HFFc6 (cell line): ENCODE measurements around the gene S100A6. TPM values are rescaled to one million over a fixed set of nuclear protein-coding genes. Genes with fewer than 3 reads are reported as not detected.

ENCODE experiments used
- DNase-seq: peaks from one replicate; pipeline ENCODE4 v3.0.0-alpha.2; 2018
- H3K27ac Mint-ChIP-seq: 2 replicates; pipeline ENCODE4 v1.8.0; 2020; ENCODE audit warnings: mild to moderate bottlenecking, mixed read lengths
- H3K27me3 Mint-ChIP-seq: 2 replicates; pipeline ENCODE4 v1.8.0; 2021; ENCODE audit warnings: mild to moderate bottlenecking, moderate library complexity, mixed read lengths; ENCODE audit not compliant: insufficient read depth
- H3K36me3 Mint-ChIP-seq: 2 replicates; pipeline ENCODE4 v1.8.0; 2021; ENCODE audit warnings: low read depth, mixed read lengths
- H3K4me1 Mint-ChIP-seq: 2 replicates; pipeline ENCODE4 v1.8.0; 2020; ENCODE audit warnings: low read depth, mixed read lengths
- H3K4me3 Mint-ChIP-seq: 2 replicates; pipeline ENCODE4 v1.8.0; 2020; ENCODE audit warnings: mild to moderate bottlenecking, moderate library complexity, mixed read lengths
- H3K9me3 Mint-ChIP-seq: 2 replicates; pipeline ENCODE4 v1.8.0; 2020; ENCODE audit warnings: mild to moderate bottlenecking, mixed read lengths
- total RNA-seq, 6 experiments: library from RNA; stranded (reverse); fragmentation: NEBNext Ultra II Directional; extraction: Animal tissue kit (Norgen Biotek cat#: 25700); gene quantifications; 2 replicates in 1 of 6; 3 replicates in 5 of 6; pipeline ENCODE4 v1.2.3, GENCODE V29; 2021
- TF ChIP-seq, protein P1 (sequence below): fragments of 200-600 bp; sonication (generic); IDR thresholded peaks from 2 replicates; pipeline ENCODE4 v1.5.0; 2021; ENCODE audit warnings: antibody characterized with exemption, mild to moderate bottlenecking

The S100A6 gene
- total RNA-seq, 6 experiments from 2014 or later: 1,971 to 2,311 (median 2,129) TPM

DNA sequence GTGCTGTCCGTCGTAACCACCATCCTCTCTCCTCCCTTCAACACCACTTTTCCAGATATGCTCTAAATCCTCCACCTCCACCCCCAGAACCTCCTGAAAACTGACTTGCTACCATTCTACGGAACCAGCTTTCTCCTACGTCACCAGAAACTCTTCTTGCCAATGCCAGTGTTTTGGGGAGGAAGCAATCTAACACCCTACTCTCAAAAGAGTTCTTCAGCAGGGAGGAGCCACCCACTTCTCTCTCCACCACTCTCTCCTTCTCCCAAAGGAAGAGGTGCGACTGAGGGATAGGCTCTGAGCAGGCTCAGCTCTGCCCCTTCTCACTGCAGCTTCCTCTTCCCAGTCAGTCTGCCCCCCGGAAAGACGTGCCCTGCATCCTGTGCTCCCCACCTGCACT is 35.9 kb upstream of the S100A6 start:
- no peak overlapping the region for H3K4me3 Mint-ChIP-seq
- no peaks in the 10 kb centered on the region for H3K9me3 Mint-ChIP-seq
- H3K27ac Mint-ChIP-seq: peak overlapping the region; percentile 79
- no peaks in the 10 kb centered on the region for H3K36me3 Mint-ChIP-seq
- H3K27me3 Mint-ChIP-seq: no peaks in the 10 kb centered on the region; the same call in 1 of the 2 replicates
- TF ChIP-seq, protein P1, sequence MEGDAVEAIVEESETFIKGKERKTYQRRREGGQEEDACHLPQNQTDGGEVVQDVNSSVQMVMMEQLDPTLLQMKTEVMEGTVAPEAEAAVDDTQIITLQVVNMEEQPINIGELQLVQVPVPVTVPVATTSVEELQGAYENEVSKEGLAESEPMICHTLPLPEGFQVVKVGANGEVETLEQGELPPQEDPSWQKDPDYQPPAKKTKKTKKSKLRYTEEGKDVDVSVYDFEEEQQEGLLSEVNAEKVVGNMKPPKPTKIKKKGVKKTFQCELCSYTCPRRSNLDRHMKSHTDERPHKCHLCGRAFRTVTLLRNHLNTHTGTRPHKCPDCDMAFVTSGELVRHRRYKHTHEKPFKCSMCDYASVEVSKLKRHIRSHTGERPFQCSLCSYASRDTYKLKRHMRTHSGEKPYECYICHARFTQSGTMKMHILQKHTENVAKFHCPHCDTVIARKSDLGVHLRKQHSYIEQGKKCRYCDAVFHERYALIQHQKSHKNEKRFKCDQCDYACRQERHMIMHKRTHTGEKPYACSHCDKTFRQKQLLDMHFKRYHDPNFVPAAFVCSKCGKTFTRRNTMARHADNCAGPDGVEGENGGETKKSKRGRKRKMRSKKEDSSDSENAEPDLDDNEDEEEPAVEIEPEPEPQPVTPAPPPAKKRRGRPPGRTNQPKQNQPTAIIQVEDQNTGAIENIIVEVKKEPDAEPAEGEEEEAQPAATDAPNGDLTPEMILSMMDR: no peak
- peaks cover 55% of the 10 kb centered on the region for H3K4me1 Mint-ChIP-seq
- no peak for DNase-seq

DNA sequence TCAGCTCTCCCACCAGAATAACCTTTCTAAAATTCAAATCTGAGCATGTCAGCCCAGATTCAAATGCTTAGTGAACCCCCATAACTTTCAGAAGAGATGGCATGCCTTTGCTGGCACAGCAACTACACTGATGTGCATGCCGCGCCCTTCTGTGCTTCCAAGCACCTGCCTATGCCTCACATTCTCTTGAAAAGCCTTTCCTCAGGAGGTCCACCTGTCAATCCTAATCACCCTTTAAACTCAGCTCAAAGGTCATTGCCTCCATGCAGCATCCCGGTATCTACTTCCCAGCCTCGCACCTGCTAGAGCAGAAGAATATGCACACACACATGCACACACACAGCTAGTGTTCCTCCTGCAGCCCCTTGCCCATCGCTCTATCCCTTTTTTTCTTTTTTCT is 35.1 kb upstream of the S100A6 start:
- no peak overlapping the region; the same call in 1 of the 2 replicates for H3K27ac Mint-ChIP-seq

DNA sequence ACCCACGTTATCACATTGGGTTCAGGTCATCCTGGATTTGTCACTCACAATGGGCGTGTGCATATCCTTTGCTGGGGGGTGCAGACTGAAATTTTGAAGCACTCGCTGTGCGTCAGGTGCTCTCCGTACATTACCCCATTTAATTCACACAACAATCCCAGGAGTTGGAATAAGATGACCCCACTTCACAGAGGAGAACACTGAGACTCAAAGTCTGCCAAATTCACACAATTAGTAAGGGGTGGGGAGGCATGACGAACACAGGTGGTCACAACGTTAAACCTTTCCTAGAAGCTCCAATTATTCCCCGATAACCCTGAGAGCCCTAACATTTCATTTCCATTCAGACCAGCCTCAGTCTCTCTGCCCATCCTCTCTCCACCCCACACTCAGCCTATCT is 33.7 kb upstream of the S100A6 start:
- H3K36me3 Mint-ChIP-seq: no peaks in the 10 kb centered on the region
- no peak overlapping the region for H3K27ac Mint-ChIP-seq

More for the DNA sequence above, 35.1 kb upstream of the S100A6 start:
- no peaks in the 10 kb centered on the region; the same call in none of the 2 replicates for H3K27me3 Mint-ChIP-seq
- H3K36me3 Mint-ChIP-seq: no peaks in the 10 kb centered on the region
- peaks cover 63% of the 10 kb centered on the region for H3K4me1 Mint-ChIP-seq
- TF ChIP-seq, protein P1: no peak
- no peaks in the 10 kb centered on the region for H3K9me3 Mint-ChIP-seq
- no peak overlapping the region for H3K4me3 Mint-ChIP-seq
- no peak for DNase-seq

DNA sequence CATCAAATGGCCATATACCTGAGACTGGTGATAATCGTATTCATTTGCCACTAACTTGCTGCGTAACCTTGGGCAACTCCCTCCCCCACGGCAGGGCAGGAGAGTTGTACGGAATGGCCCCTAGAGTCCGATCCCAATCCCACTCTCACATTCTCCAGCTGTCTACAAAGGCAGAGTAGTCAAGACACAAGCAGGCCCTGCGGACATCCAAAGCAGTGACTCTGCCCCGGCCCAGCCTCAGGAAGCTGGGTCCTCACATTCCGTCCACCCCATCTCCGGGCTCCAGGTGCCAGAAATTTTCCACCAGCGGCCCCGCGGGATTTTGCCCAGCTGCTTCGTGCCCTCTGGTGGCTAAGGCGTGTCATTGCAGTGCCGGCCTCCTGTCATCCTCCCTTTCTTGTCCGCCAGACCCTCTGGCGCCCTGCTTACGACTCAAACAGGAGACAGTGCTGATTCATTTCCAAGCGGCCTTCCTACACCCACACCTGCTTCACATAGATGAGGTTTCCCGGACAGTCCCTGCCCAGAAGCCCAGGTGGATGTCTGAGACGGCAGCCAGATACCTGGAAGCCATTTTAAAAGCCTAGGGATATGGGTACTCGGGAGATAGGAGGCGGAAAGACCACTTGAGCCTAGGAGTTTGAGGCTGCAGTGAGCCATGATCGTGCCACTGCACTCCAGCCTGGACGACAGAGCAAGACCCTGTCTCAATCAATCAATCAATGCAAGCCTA is 32.7 kb upstream of the S100A6 start:
- no peaks in the 10 kb centered on the region for H3K36me3 Mint-ChIP-seq
- peak; percentile 85 for DNase-seq
- peak overlapping the region; percentile 100 for H3K27ac Mint-ChIP-seq
- H3K9me3 Mint-ChIP-seq: no peaks in the 10 kb centered on the region
- H3K27me3 Mint-ChIP-seq: peaks cover 1% of the 10 kb centered on the region
- peaks cover 82% of the 10 kb centered on the region for H3K4me1 Mint-ChIP-seq
- TF ChIP-seq, protein P1: peak; percentile 100
- H3K4me3 Mint-ChIP-seq: peak overlapping the region; percentile 68

More for the DNA sequence above, 33.7 kb upstream of the S100A6 start:
- H3K4me1 Mint-ChIP-seq: peaks cover 73% of the 10 kb centered on the region
- no peak for DNase-seq
- H3K4me3 Mint-ChIP-seq: no peak overlapping the region
- no peaks in the 10 kb centered on the region for H3K9me3 Mint-ChIP-seq
- TF ChIP-seq, protein P1: no peak
- peaks cover 1% of the 10 kb centered on the region for H3K27me3 Mint-ChIP-seq

DNA sequence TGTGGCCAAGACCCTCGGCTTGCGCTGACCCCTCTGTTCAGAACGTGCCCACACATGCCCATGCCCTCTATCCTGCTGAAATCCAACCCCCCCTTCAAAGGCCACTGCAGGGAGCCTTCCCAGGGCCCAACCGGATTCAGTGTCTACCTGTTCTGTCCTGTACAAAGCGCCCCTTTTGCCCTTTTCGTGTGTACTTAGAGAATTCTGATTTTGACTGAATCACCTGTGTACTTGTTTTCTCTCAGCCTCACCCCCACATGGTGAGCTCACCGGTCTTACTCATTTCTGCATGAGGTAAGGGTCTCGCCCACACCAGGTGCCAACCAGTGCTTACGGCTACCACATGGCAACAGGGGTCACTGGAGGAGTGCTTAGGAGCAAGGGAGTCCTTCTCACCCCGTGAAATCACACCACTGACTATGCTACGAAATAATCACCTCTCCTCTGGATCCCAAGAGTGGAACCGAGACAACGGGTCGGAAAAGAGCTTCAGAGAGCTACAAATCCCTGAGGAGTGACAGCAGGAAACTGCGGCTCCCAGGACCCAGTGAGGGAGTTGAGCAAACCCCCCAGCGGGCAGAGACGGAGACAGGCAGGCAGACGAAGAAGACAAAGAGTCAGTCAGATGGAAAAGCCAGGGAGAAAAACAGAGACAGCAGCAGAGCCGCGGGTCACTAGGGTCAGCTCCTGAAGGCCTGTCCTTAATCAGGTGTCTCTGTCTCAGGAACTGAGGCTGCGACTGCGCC is 32.0 kb upstream of the S100A6 start:
- no peak for DNase-seq
- Mint-ChIP-seq H3K27ac (peak overlapping the region; percentile 100), H3K27me3 (peaks cover 1% of the 10 kb centered on the region), H3K4me1 (peaks cover 76% of the 10 kb centered on the region), H3K9me3 (no peaks in the 10 kb centered on the region), H3K4me3 (peak overlapping the region; percentile 68), H3K36me3 (no peaks in the 10 kb centered on the region)
- TF ChIP-seq, protein P1: no peak
